Fibroblast of skin of scalp (primary cell): ENCODE measurements around the gene GLRX. TPM values are rescaled to one million over a fixed set of nuclear protein-coding genes. Genes with fewer than 3 reads are reported as not detected.
"Not testable (repeated sequence)": the region's sequence is repeated elsewhere in the genome, so short reads cannot be mapped to it uniquely, and the experiment has no call there.

Experiments
- DNase-seq: peaks from one replicate; pipeline ENCODE4 v3.0.0-alpha.2; 2013
- polyA plus RNA-seq, 2 experiments: library from polyadenylated mRNA; unstranded; fragments of 120-200 nt; gene quantifications; one replicate each; pipeline ENCODE4 v1.2.1, GENCODE V29; 2013; ENCODE audit not compliant: insufficient read length in 2 of 2

Gene GLRX, protein sequence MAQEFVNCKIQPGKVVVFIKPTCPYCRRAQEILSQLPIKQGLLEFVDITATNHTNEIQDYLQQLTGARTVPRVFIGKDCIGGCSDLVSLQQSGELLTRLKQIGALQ
- polyA plus RNA-seq (2013, experiment 1 of 2; ENCODE audit: insufficient read length), result 15.1 TPM
- polyA plus RNA-seq (2013, experiment 2 of 2; ENCODE audit: insufficient read length), result 15.6 TPM

DNA sequence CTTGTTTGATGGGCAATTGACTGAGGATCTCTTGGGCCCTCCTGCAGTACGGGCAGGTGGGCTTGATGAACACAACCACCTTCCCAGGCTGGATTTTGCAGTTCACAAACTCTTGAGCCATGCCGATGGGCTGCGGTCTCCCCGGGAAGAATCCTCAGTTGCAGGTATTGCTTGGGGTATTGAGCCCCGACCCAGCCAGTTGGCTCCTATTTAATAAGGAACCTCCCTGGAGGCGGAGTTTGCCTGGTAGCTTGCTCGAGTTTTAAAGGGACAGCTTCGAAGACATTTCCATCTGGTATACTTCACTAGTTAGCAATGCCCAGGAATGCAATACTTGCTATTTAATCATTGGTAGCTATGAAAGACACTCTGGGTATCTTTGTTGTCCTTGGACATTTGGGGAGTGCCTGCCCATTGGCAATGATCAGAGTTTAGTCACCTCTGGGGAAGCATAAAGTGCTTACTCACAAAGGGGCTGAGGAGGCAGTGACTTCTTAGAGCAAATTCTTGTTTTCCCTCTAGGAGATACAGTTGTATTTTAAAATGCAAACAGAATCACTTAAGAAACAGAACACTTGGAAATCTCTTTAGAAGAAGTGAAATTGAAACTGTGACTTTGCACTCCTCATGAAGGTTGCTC is at the start of gene GLRX:
TSS of gene GLRX (minus strand) at position 185 of the 640 bp plus-strand sequence. CDS start at position 121, 64 bp downstream.
- DNase-seq, result peak; percentile 89

DNA sequence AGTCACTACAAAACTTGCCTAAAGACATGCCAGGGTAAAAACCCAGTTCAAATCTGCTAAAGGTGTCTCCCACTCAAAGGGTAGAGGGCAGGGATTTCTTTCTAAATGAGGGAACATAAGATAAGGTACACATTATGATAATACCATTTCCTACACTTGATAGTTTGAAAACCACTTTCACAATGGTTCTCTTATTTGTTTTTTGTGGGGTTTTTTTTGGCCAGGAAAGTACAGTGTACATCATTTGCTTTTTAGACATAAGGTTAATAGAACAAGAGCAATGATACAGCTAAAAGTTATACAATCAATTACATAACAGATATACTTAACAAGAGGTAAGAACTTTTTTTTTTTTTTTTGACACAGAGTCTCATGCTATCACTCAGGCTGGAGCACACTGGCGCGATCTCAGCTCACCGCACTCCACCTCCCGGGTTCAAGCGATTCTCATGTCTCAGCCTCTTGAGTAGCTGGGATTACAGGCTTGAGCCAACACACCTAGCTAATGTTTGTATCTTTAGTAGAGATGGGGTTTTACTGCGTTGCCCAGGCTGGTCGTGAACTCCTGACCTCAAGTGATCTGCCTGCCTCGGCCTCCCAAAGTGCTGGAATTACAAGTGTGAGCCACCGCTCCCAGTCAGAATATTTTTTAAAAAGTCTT is 48.8 kb upstream of the GLRX start:
- DNase-seq, result no peak

DNA sequence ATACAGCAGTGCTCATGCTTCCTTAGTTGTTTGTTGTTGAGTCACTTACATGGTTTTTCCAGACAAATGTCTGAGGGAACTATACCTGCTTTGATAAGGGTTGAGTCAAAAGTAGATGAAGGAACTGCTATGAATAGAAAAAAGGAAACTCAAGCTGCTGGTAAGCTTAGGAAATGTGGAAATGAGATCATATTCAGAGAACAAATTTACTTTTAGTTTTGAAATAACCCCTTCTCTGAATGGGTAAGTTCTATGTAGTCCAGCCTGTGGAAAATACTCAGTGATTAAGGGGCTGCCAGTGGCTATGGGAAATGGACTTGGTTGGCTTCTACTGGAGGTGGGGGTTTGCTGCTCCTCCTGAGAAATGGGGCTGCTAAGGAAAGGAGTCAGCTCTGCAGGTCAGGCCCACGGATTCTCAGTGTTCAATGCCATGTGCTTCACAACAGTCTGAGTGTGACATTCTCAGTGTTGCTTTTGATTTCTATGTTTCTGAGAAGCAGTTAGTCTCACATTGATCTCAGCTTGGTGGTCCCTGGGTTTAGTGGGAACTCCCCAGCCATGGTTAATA is 47.7 kb upstream of the GLRX start:
- DNase-seq, result no peak

DNA sequence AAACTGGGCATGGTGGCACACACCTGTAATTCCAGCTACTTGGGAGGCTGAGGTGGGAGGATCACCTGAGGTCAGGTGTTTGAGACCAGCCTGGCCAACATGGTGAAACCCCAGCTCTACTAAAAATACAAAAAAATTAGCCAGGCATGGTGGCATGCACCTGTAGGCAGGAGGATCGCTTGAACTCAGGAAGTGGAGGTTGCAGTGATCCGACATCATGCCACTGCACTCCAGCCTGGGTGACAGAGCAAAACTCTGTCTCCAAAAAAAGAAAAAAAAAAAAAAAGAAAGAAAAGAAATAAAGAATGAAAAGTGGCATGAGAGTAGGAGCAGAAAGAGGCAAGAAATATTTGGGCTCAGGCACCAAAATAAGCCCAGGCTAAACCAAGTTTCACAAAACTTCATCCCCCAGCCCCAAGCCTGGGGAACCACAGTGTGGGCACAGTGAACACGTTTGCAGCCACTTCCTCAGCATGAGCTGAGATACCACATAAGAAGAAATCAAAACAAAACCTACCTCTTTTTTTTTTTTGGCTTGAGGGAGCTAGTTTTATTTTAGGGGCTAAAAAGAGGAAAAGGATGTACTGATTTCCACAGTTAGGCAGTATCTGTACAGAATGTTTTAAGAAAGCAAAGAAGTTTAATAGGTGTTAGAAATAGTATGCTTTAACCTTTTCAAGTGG is 46.8 kb upstream of the GLRX start:
- not testable (repeated sequence) for DNase-seq

DNA sequence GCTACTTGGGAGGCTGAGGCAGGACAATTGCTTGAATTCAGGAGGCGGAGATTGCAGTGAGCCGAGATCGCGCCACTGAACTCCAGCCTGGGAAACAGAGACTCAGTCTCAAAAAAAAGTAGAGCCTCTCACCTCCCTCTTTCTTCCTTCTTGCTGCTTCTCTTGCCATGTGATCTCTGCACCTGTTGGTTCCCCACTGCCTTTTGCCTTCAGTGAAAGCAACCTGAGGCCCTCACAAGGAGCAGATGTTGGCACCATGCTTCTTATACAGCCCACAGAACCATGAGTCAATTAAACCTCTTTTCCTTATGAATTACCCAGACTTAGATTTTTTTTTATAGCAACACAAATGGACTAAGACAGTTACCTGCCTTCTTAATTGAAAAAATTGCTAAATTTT is 45.6 kb upstream of the GLRX start:
- no peak for DNase-seq

DNA sequence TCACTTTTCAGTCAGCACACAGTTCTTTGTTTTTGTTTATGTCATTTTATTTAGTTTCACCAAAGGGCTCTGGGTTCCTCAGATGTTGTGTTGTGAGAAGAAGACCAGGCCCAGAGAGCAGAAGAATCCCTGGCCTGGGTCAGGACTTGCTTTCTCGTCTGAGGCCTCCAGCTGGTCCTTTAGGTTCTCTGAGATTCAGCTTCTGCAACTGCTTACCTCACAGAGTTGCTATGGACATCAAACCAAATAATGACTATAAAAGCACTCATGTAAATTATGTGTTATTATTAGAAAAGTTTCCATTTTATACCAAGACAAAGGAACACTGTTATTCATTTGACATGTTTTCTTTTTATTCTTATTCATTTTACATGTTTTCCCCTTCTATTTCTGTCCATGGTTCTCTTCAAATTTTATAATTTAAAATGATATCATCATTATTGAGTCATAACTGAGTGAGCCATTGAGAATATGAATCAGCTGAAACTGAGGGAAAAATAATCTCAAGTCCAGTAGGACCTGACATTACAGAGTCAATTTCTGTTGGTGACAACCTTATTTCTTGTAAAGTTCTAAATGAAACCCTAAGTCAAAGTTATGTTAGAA is 44.0 kb upstream of the GLRX start:
- DNase-seq, result no peak

DNA sequence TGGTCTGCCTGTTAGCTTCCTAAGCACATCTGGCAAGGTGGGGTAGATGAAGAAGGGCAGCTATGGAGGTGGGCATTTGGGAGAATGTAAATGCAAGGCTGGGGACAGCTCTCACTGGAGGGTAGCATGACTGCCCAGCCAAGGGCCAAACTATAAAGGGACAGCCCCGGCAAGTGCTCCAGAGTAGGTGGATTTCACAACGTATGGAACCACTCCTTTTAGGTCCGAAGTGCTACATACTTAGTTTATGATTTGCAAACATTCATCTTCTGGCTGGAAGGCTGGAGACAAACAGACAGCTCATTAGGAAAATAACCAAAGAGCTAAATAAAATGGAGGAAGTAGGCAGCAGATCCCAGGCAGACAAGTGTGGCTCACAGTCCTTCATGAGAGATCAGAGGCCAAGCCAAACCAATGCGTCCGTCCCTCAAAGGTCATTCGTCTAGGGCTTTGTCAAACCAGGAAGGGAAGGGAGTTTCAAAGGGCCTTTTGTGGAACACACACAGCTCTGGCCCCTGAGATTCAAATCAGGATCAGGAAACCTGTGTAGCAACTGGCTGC is 42.5 kb upstream of the GLRX start:
- no peak for DNase-seq

DNA sequence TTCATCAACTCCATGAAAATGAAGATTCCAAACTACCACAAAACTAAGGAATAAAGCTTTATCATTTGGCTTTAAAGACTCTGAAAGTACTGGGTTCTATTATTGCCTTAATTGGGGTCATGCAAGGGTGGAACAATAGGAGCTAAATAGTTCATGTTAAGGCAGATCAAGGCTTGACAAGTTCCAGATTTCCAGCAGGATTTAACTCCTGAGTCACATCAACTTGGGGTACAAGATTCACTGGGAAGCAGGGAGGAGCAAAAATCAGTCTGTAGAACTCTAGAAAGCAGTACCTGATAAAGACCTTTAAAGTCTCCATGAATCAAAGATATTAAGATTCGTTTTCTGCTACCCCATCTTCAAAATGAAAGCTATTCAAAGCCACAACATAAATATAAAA is 41.9 kb upstream of the GLRX start:
- DNase-seq, result no peak

DNA sequence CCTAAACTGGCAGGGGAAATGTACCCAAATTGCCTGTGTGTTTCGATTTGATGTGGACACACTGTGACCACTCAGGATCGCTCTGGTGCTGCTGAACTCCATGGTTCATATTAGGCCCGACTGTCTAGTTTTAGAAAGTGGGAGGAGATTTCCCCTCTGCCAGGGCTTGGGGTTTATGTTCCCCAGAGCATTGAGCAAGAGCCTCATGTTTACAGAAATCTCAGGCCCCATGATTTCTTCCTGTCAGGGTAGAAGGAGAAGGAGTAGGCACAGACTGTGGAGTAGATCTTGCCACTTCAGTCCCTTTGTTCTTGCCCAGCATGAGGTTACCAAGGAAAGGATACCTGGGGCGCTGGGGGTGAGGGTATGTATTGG is 40.8 kb upstream of the GLRX start:
- peak; percentile 76 for DNase-seq

DNA sequence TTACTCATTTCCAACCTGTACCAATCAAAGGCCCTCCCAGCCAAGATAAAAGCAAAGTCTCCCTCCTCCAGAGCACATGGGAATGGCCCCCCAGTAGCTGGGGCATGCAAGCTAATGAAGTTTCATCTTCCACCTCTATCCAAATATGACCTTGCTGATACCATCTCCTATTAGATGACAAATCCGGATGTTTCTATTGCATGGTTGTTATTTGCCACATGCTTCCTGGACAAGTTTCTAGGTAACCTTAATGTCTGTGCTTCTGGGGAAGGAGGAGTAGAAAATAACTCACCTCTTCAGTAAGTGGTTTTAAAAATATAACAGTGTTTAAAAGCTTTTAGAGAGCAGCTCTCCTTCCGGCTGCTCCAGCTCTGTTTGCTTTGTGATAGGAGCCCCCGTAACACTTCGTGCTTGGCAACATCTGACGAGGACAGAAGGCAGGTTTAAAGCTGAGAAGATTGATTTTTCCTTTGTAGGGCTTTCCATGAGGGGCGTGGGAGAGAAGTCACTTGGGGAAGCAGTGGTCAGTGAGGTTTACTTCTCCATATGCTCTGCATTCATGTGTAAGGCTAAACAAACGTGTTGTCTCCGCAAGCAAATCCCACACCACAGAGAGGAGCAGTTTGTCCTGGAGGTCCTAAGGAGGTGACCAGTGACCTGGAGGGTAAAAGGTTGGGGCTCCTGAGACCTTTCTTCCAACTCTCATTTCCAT is 40.3 kb upstream of the GLRX start:
- DNase-seq, result no peak

DNA sequence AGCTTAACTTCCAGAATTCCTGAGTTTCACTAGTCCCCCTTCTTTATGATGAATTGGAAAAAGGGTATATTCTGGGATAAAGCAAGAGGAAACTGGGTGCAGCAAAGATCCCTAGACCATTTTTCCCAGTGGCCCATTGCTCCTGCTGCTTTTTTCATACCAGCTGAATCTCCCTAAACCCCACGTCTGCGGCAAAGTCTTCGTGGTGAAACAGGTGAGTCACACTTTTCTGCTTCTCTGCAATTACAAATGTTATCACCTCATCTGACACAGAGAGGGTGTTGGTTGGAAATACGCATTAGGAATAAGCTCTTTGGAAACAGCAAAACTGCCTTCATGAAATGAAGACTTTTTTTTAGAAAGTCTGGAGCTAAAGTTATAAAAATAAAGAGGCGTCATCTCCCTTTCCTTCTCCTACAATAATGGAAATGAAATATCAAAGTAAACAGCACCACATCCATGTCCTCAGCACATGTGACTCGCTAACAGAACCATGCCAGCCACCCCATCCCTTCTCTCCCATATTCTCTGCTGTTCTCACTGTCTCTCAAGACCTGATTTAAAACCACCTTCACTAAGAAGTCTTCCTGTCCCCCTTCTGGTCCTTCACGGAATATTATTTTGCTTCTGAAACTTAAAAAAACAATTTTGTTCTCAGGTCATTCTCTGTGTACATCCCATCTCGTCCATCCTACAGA is 39.5 kb upstream of the GLRX start:
- DNase-seq, result peak; percentile 34

DNA sequence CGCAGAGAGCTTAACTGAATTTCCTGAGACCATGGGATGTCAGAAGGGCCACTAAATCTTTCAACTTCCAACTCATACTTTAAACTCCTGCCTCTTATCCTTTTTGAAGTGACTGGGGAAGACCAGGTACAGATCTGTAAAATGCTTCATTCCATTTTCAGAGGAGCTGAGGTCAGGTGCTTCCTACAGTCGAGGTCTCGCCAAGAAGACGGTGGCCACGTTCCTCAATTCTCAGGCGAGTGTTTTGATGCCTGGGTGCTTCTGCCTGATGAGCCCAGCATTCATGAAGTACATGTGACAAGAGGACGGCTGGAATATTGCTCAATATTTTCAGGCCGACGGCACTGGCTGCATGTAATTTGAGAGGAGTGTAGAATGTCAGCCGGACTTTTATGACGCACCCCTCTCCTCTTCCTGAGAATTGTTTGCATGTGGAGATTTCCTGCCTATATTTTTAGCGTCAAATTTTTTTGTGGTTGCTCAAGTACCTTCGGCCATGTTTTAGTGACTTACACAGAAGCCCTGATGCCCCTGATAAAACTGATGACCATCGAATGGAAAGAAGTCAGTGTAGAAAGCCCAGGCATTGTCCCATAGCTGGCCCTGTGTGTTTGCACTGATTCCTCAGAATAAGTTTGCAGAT is 38.8 kb upstream of the GLRX start:
- DNase-seq, result peak; percentile 96

DNA sequence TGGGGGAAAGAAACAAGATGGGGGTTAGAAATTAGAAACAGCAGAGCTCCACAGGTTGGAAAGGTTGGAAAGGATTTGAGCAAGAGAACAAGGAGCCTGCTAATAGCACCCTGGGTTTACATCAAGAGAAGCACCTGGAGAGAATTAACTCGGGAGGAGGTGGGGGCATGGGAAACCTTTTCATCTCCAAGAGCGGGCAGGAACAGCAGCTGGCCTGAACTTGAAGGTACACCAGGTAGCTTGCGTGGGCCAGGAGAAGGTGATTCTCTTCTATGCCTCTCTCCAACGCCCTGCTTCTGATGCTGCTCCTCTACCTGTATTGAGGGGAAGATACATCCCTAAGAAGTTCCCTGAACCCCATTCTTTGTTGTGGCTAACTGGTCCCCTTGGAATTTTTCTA is 37.1 kb upstream of the GLRX start:
- no peak for DNase-seq

DNA sequence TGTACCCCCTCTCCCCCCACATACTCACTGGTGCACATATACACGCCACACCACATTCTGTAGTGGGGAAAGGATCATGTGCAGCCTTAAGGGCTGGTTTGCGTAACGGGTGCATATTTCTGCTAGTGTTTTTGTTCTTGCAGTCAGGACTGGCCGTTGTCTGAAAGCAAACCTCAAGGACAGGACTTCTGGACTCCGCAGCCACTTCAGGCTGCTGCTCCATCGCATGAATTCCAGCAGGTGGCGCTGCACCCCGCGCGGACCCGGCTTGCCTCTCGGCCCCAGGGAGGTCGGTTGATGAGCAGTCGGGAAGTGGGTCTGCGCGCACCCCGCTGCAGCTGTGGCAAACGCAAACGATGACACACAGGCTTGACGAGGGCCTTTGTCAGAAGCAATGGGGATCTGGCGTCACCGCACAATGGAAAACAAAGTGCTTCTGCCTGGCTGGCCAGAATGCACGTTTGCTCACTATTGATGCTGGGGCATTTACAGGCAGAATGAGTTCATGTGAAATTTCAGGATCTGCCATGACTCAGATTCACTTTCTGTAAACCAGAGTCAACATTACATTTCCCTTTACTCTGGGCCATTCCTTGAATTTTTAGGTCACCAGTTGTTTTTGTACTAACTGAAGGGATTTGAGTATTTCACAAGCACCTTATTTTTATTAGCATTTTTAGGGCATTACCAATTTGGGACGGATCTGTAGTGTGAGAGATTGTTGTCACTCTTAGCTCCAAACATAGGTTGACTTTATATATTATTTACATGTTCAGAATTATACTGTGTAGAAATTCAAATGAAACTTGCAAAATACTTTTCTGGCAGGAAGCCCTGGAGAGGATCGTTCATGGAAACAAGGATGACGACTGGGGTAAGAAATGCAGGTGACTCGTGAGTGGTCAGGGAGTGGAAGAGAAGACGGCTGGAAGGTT is 36.4 kb upstream of the GLRX start:
- DNase-seq, result peak; percentile 98

DNA sequence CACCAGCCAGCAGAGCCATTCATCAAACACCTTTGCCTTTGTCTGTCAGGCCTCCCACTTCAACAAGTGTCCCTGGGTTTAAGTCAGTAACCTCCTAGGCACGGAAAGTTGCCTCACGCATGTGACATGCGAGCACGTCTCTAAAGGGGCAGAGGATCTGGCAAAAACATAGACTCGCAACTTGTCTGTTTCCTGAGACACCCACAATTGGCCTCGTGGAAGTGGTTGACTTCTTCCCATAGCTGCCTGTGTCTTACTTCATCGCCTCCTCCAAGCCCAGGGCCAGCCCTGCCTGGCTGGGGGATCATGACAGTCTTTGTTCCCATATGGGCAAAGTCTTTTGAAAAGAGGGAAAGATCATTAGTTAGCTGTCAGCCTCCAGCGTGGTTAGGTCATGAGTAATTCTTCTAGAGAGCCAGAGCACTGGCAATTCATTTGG is 35.5 kb upstream of the GLRX start:
- DNase-seq, result peak; percentile 86

DNA sequence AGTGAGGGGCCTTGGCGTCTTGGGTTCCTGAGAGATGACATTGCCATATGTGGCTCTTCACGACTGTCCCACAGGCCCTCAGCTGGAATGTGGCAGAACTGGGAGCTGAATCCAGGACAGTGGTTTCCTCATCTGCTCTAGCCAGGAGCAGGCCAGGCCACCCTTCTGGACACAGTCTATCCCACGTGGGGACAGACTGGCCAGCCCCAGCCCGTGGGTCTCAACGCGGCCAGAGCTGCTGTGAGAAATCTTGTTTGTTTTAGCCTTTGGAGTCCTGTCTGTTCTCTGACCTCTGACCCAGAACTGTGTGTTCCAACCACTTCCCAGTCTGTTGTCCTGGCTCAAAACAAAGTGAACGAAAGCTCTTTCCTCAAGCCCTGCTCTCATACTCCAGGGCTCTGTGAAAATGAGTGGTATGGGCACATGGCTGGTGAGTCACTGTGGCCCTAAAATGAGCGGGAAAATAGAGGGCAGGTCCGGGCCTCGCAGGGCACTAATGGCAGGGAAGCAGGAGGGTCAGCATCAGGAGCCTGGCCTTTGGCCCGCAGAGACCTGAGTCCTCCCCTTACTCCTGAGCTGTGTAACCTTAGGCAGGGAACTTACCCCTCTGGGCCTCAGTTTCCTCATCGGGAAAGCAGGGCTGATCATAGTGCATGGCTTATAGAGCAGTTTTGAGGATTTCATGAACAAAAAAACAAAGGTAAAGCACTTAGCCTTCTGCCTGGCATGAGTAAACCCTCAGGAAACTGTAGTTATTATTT is 34.8 kb upstream of the GLRX start:
- DNase-seq, result no peak

DNA sequence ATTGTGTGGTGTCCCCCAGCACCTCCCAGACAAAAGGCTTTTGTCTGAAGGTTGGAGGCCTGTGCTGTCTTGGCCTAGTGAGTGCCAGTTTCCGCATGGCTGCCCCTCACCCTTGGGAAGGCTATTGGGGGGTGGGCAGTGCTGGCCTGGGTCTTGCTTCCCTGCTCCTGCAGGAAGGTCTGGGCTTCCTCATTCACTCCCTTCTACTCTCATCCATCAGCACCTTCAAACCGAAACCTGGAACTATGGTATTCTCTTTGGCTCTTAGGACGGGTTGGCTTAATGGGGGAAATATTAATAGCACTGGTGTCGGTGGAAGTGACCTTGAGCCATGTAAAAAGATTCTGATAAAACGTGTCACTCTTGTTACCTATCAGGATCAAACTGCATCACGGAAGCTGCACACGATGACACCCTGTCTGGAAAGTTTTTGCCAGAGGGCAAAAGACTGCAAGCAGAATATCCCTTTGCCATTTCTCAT is 34.0 kb upstream of the GLRX start:
- no peak for DNase-seq

DNA sequence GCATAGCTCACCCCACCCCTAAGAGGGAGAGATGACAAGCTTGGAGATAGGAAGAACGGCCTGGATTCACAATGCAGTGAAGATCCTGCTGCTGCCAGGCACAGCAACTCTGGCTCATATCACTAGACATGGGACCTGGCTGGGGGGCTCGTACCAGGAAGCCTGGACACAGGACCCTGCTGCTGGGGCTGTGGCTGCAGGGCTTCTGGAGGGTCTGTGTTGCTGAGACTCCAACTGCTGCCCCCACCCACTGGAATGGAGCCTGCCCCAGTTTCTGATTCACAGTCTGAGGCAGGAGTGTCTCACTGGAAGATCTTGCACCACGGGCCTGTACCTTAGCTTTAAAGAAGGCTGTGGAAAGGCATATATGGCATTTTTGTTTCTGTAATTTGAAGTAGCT is 31.0 kb upstream of the GLRX start:
- DNase-seq, result no peak
